SK-N-SH treated with all-trans-retinoic acid at 6 μM for 48 hours (cell line): Measurements from ENCODE around the gene MEF2B.

Source experiments
- ATAC-seq: fragments of 200-7000 bp; cut with Tn5 transposase; 3 replicates; pipeline ENCODE4 v1.9.1; 2020; ENCODE audit warnings: mild to moderate bottlenecking, moderate library complexity
- BACH2 ChIP-seq: fragments of 250-450 bp; sonication (Bioruptor Pico); IDR thresholded peaks from 2 replicates; pipeline ENCODE4 v1.9.0; 2021; ENCODE audit warnings: mild to moderate bottlenecking, borderline replicate concordance
- CSDC2 ChIP-seq: fragments of 250-450 bp; sonication (Bioruptor Pico); IDR thresholded peaks from 2 replicates; pipeline ENCODE4 v1.5.0; 2020; ENCODE audit warnings: mild to moderate bottlenecking, moderate library complexity
- ESRRG ChIP-seq: fragments of 250-450 bp; sonication (Bioruptor Pico); IDR thresholded peaks from 2 replicates; pipeline ENCODE4 v1.6.1; 2021; ENCODE audit warnings: mild to moderate bottlenecking
- GLIS3 ChIP-seq: fragments of 250-450 bp; sonication (Bioruptor Pico); IDR thresholded peaks from 2 replicates; pipeline ENCODE4 v1.5.0; 2020; ENCODE audit warnings: mild to moderate bottlenecking, moderate library complexity
- OSR1 ChIP-seq: fragments of 250-450 bp; sonication (Bioruptor Pico); IDR thresholded peaks from 2 replicates; pipeline ENCODE4 v1.8.0; 2022; ENCODE audit warnings: moderate library complexity, mild to moderate bottlenecking, inconsistent platforms
- PPARA ChIP-seq: fragments of 250-450 bp; sonication (Bioruptor Pico); IDR thresholded peaks from 2 replicates; pipeline ENCODE4 v1.5.0; 2020; ENCODE audit warnings: mild to moderate bottlenecking, borderline replicate concordance
- SNAI2 ChIP-seq: fragments of 250-450 bp; sonication (Bioruptor Pico); IDR thresholded peaks from 2 replicates; pipeline ENCODE4 v1.5.0; 2020; ENCODE audit warnings: mild to moderate bottlenecking, moderate library complexity
- TOX ChIP-seq: fragments of 250-450 bp; sonication (Bioruptor Pico); IDR thresholded peaks from 2 replicates; pipeline ENCODE4 v1.8.0; 2021; ENCODE audit warnings: mild to moderate bottlenecking, moderate library complexity, borderline replicate concordance
- ZFP3 ChIP-seq: fragments of 250-450 bp; sonication (Bioruptor Pico); IDR thresholded peaks from 2 replicates; pipeline ENCODE4 v1.5.0; 2020; ENCODE audit warnings: mild to moderate bottlenecking, moderate library complexity
- ZFP30 ChIP-seq: fragments of 450-650 bp; formaldehyde crosslinking; IDR thresholded peaks from 2 replicates; pipeline ENCODE4 v1.5.0; 2022; ENCODE audit warnings: mild to moderate bottlenecking, moderate library complexity
- ZNF565 ChIP-seq: fragments of 450-650 bp; formaldehyde crosslinking; conservative IDR thresholded peaks from 2 replicates; pipeline ENCODE4 v1.5.0; 2020; ENCODE audit warnings: low read depth, mild to moderate bottlenecking, moderate library complexity
- ZNF70 ChIP-seq: fragments of 450-650 bp; formaldehyde crosslinking; IDR thresholded peaks from 2 replicates; pipeline ENCODE4 v1.5.0; 2020; ENCODE audit warnings: mild to moderate bottlenecking, moderate library complexity
- ZNF8 ChIP-seq: fragments of 450-650 bp; formaldehyde crosslinking; IDR thresholded peaks from 2 replicates; pipeline ENCODE4 v1.5.0; 2020; ENCODE audit warnings: mild to moderate bottlenecking, moderate library complexity
- TF ChIP-seq, protein P1 (sequence below): fragments of 250-450 bp; sonication (Bioruptor Pico); IDR thresholded peaks from 2 replicates; pipeline ENCODE4 v1.5.1; 2021; ENCODE audit warnings: mild to moderate bottlenecking, moderate library complexity
- TF ChIP-seq, protein P2 (sequence below): fragments of 250-450 bp; sonication (Bioruptor Pico); IDR thresholded peaks from 2 replicates; pipeline ENCODE4 v1.5.0; 2020; ENCODE audit warnings: mild to moderate bottlenecking, moderate library complexity
- TF ChIP-seq, protein P3 (sequence below): fragments of 250-450 bp; sonication (Bioruptor Pico); IDR thresholded peaks from 2 replicates; pipeline ENCODE4 v1.8.0; 2021; ENCODE audit warnings: low read depth, mild to moderate bottlenecking, moderate library complexity, borderline replicate concordance
- TF ChIP-seq, protein P4 (sequence below): fragments of 250-450 bp; sonication (Bioruptor Pico); IDR thresholded peaks from 2 replicates; pipeline ENCODE4 v1.5.1; 2020; ENCODE audit warnings: low read depth, mild to moderate bottlenecking, moderate library complexity
- TF ChIP-seq, protein P5 (sequence below): fragments of 250-450 bp; sonication (Bioruptor Pico); IDR thresholded peaks from 2 replicates; pipeline ENCODE4 v1.8.0; 2020; ENCODE audit warnings: mild to moderate bottlenecking, moderate library complexity, borderline replicate concordance

MEF2B gene

DNA sequence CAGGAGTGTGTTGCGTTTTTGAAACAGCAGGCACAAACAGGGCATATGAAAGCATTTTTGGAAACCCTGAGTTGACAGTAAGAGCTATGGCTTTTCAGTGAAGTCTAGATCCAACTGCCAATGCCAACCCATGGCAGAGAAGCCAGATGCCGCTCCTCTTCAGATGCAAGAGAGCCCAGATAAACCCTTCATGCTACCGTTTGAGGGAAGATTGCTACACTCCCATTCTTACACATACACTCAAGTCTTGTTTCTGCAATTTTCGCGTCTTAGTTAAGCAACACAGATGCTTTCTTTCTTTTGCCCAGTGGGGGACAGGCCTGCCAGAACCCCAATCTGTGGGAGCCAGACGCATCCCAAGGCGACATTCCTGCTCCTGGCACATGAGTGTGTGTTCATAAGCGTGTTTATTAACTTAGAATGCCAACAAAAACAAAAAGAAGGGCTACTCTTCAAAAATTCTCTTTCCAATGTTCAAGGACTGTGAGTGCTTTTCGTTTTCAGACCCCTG, 11.5 kb upstream of the MEF2B start:
- ATAC-seq = no peak
- TF ChIP-seq TOX (no peak), OSR1 (CRISPR knock-in tag) (no peak), SNAI2 (CRISPR knock-in tag) (no peak), ZNF70 (no peak), BACH2 (CRISPR knock-in tag) (no peak)
- TF ChIP-seq, protein P1, sequence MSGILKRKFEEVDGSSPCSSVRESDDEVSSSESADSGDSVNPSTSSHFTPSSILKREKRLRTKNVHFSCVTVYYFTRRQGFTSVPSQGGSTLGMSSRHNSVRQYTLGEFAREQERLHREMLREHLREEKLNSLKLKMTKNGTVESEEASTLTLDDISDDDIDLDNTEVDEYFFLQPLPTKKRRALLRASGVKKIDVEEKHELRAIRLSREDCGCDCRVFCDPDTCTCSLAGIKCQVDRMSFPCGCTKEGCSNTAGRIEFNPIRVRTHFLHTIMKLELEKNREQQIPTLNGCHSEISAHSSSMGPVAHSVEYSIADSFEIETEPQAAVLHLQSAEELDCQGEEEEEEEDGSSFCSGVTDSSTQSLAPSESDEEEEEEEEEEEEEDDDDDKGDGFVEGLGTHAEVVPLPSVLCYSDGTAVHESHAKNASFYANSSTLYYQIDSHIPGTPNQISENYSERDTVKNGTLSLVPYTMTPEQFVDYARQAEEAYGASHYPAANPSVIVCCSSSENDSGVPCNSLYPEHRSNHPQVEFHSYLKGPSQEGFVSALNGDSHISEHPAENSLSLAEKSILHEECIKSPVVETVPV = no peak
- TF ChIP-seq, protein P2, sequence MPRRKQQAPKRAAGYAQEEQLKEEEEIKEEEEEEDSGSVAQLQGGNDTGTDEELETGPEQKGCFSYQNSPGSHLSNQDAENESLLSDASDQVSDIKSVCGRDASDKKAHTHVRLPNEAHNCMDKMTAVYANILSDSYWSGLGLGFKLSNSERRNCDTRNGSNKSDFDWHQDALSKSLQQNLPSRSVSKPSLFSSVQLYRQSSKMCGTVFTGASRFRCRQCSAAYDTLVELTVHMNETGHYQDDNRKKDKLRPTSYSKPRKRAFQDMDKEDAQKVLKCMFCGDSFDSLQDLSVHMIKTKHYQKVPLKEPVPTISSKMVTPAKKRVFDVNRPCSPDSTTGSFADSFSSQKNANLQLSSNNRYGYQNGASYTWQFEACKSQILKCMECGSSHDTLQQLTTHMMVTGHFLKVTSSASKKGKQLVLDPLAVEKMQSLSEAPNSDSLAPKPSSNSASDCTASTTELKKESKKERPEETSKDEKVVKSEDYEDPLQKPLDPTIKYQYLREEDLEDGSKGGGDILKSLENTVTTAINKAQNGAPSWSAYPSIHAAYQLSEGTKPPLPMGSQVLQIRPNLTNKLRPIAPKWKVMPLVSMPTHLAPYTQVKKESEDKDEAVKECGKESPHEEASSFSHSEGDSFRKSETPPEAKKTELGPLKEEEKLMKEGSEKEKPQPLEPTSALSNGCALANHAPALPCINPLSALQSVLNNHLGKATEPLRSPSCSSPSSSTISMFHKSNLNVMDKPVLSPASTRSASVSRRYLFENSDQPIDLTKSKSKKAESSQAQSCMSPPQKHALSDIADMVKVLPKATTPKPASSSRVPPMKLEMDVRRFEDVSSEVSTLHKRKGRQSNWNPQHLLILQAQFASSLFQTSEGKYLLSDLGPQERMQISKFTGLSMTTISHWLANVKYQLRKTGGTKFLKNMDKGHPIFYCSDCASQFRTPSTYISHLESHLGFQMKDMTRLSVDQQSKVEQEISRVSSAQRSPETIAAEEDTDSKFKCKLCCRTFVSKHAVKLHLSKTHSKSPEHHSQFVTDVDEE = no peak
- TF ChIP-seq, protein P3, sequence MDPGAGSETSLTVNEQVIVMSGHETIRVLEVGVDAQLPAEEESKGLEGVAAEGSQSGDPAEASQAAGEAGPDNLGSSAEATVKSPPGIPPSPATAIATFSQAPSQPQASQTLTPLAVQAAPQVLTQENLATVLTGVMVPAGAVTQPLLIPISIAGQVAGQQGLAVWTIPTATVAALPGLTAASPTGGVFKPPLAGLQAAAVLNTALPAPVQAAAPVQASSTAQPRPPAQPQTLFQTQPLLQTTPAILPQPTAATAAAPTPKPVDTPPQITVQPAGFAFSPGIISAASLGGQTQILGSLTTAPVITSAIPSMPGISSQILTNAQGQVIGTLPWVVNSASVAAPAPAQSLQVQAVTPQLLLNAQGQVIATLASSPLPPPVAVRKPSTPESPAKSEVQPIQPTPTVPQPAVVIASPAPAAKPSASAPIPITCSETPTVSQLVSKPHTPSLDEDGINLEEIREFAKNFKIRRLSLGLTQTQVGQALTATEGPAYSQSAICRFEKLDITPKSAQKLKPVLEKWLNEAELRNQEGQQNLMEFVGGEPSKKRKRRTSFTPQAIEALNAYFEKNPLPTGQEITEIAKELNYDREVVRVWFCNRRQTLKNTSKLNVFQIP (CRISPR knock-in tag) = no peak

DNA sequence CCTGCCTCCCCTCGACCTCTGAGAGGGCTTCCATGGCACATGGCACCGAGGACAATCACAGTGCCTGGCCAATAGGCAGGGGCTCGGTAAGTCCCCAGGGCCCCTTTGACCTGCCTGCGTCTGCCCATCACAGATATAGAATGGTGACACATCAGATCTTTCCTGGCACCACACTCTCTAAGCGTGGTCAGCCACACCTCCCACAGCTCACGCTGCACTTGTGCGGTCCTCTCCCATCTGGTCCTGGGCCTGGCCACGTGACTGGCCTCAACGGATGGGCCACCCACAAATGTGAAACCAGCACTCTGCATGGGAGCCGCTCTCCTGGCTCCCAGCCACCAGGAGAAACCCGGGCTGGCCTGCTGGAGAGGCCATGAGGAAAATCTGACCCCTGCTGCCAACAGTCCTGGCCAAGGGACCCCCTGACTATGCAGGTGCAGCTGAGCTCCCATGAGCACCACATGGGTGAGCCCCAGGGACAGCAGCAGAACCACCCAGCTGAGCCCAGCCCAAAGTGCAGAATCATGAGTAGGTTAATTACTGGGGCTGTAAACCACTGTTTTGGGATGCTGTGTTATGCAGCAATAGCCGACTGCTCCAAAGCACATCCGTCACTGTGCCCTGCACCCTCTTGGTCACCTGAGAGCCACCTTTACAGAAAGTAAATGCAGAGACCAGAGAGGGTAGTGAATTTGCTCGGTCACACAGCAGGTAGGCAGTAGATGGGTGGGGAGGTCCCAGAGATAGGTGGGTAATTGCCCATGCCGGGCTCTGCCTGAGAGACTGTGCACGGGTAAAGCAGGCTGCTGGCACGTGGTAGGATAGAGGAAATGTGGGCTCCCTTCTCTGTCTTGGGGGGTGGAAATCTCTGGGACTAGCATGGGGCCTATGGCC, 9.7 kb upstream of the MEF2B start:
- ATAC-seq = no peak
- TF ChIP-seq OSR1 (CRISPR knock-in tag) (no peak), ZNF565 (CRISPR knock-in tag) (no peak), GLIS3 (CRISPR knock-in tag) (no peak)
- TF ChIP-seq, protein P4, sequence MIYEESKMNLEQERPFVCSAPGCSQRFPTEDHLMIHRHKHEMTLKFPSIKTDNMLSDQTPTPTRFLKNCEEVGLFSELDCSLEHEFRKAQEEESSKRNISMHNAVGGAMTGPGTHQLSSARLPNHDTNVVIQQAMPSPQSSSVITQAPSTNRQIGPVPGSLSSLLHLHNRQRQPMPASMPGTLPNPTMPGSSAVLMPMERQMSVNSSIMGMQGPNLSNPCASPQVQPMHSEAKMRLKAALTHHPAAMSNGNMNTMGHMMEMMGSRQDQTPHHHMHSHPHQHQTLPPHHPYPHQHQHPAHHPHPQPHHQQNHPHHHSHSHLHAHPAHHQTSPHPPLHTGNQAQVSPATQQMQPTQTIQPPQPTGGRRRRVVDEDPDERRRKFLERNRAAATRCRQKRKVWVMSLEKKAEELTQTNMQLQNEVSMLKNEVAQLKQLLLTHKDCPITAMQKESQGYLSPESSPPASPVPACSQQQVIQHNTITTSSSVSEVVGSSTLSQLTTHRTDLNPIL = no peak
- TF ChIP-seq, protein P2 = no peak
- TF ChIP-seq, protein P3 (CRISPR knock-in tag) = no peak

DNA sequence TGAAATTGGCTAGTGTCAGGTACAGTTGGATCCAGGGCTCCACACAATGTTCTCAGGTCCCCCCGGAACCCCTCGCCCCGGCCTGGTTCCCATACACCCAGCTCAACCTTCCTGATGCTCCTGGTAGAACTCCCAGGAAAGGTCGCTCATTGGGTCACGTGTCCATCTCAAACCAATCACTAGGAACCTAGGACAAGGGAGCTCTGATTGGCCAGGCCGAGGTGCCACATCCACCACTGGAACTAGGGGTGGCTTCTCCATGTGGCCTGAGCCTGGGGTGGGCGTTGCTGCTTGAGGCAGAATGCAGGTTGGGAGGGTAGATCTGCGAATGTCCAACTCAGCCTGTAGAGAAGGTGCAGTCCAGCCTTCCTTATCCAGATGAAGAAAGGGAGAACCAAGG, 6.9 kb upstream of the MEF2B start:
- ATAC-seq = no peak
- TF ChIP-seq, protein P5, sequence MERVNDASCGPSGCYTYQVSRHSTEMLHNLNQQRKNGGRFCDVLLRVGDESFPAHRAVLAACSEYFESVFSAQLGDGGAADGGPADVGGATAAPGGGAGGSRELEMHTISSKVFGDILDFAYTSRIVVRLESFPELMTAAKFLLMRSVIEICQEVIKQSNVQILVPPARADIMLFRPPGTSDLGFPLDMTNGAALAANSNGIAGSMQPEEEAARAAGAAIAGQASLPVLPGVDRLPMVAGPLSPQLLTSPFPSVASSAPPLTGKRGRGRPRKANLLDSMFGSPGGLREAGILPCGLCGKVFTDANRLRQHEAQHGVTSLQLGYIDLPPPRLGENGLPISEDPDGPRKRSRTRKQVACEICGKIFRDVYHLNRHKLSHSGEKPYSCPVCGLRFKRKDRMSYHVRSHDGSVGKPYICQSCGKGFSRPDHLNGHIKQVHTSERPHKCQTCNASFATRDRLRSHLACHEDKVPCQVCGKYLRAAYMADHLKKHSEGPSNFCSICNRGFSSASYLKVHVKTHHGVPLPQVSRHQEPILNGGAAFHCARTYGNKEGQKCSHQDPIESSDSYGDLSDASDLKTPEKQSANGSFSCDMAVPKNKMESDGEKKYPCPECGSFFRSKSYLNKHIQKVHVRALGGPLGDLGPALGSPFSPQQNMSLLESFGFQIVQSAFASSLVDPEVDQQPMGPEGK = no peak
- TF ChIP-seq BACH2 (CRISPR knock-in tag) = no peak
- TF ChIP-seq OSR1 (CRISPR knock-in tag) = no peak
- no peak for TF ChIP-seq TOX
- TF ChIP-seq ZNF8 (CRISPR knock-in tag) = no peak
- TF ChIP-seq ZNF565 (CRISPR knock-in tag) = no peak
- no peak for TF ChIP-seq SNAI2 (CRISPR knock-in tag)
- TF ChIP-seq CSDC2 (CRISPR knock-in tag) = no peak
- TF ChIP-seq ZFP3 (CRISPR knock-in tag) = no peak
- TF ChIP-seq GLIS3 (CRISPR knock-in tag) = no peak
- TF ChIP-seq, protein P3 (CRISPR knock-in tag) = no peak
- TF ChIP-seq PPARA (CRISPR knock-in tag) = no peak
- no peak for TF ChIP-seq ESRRG (CRISPR knock-in tag)
- TF ChIP-seq ZFP30 = no peak
